GM20000 (cell line): ENCODE measurements around the gene RBAK.
A peak's percentile ranks its signal among the peaks of the same experiment; 100 is the strongest.

ENCODE experiments used
- DNase-seq: peaks from one replicate; pipeline ENCODE4 v3.0.0; 2012; ENCODE audit warnings: low spot score
- CTCF ChIP-seq: IDR thresholded peaks from 2 replicates; pipeline ENCODE4 v1.5.1; 2012; ENCODE audit warnings: mild to moderate bottlenecking, control low read depth; ENCODE audit errors: extremely low read depth, missing control alignments

Gene RBAK

GRCh38 chr7:5045558-5046396 is at the start of gene RBAK:
RBAK (plus strand) TSS chr7:5045860; CDS start chr7:5048077, 2,217 bp downstream.
- peak; percentile 94 for DNase-seq
- TF ChIP-seq CTCF = no peak

GRCh38 chr7:4996696-4997222 is 48.9 kb upstream of the RBAK start:
- DNase-seq = no peak
- no peak for TF ChIP-seq CTCF

- TF ChIP-seq CTCF = no peak
- DNase-seq = no peak
Observed at GRCh38 chr7:4998244-4998643, 47.4 kb upstream of the RBAK start.

GRCh38 chr7:4998910-4999309 is 46.8 kb upstream of the RBAK start:
- no peak for DNase-seq
- TF ChIP-seq CTCF = no peak

GRCh38 chr7:4999369-4999950 is 46.2 kb upstream of the RBAK start:
- TF ChIP-seq CTCF = no peak
- no peak for DNase-seq

- DNase-seq = no peak
- TF ChIP-seq CTCF = no peak
Observed at GRCh38 chr7:5001003-5001402, 44.7 kb upstream of the RBAK start.

- TF ChIP-seq CTCF = no peak
- no peak for DNase-seq
Observed at GRCh38 chr7:5001911-5002310, 43.7 kb upstream of the RBAK start.
